ENCODE results near the gene PTPN4.

DNA sequence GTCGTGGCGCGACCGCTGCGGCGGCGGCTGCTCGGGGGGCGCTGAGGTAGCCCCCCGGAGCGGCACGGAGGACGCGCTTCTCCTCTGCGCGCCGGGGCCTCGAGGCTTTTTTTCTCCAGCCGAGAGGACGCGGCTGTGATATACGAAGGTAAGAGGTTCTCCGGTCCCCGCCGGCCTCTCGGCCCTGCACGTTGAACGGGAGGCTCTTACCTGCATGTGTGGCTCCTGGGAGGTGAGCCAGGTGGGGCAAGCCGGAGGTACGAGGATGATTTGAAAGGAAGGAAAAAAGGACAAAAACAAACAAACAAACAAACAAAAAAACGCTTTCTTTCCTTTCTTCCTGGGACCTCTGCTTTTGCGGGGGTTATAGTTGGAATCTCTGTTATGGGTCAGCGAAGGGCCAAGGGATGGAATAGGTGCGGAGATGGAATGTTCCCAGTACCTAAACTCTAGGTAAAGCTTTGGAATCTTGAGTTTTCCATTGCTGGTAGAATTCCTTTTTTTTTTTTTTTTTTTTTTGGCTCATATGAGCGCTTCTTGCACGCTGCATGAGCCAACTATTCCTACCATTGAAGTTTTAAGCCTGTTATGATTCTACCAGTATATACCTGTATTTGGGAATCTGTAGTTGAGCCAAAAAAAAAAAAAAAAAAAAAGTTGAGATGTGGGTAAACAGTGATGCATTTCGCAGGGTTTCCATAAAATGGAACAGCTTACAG is 674 bp downstream of the PTPN4 start:
- TF ChIP-seq, protein P1, sequence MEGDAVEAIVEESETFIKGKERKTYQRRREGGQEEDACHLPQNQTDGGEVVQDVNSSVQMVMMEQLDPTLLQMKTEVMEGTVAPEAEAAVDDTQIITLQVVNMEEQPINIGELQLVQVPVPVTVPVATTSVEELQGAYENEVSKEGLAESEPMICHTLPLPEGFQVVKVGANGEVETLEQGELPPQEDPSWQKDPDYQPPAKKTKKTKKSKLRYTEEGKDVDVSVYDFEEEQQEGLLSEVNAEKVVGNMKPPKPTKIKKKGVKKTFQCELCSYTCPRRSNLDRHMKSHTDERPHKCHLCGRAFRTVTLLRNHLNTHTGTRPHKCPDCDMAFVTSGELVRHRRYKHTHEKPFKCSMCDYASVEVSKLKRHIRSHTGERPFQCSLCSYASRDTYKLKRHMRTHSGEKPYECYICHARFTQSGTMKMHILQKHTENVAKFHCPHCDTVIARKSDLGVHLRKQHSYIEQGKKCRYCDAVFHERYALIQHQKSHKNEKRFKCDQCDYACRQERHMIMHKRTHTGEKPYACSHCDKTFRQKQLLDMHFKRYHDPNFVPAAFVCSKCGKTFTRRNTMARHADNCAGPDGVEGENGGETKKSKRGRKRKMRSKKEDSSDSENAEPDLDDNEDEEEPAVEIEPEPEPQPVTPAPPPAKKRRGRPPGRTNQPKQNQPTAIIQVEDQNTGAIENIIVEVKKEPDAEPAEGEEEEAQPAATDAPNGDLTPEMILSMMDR (IDR thresholded peaks at IDR 0.05): no peak
- no peak for TF ChIP-seq POLR2A (IDR thresholded peaks at IDR 0.05)

Measured in esophagus squamous epithelium (tissue), 4 donors.